Neural cell (in vitro differentiated cells): ENCODE results near the gene KSR2. TPM values are rescaled to one million over a fixed set of nuclear protein-coding genes. Genes with fewer than 3 reads are reported as not detected.

ENCODE experiments used
- H2AFZ ChIP-seq: fragments of 200-600, 300-800 bp; sonication (generic), shearing (Covaris generic); 2 replicates; pipeline ENCODE4 v1.6.0; 2014; ENCODE audit warnings: low read depth, mild to moderate bottlenecking, antibody characterized with exemption, low read length, moderate library complexity
- H3F3A ChIP-seq: fragments of 200-600 bp; shearing (Covaris generic); 2 replicates; pipeline ENCODE4 v1.6.1; 2016; ENCODE audit warnings: mild to moderate bottlenecking, moderate library complexity, mixed read lengths, antibody characterized with exemption, low read length; ENCODE audit not compliant: insufficient read depth, poor library complexity, severe bottlenecking
- H3K27ac ChIP-seq: fragments of 200-600, 300-800 bp; sonication (generic), shearing (Covaris generic); 2 replicates; pipeline ENCODE4 v1.5.1; 2014; ENCODE audit warnings: mild to moderate bottlenecking, low read length, moderate library complexity
- H3K27me3 ChIP-seq: fragments of 300-800, 200-600 bp; sonication (generic), shearing (Covaris generic); 2 replicates; pipeline ENCODE4 v1.6.0; 2014; ENCODE audit warnings: mild to moderate bottlenecking, low read depth, low read length, moderate library complexity; ENCODE audit not compliant: insufficient read depth
- H3K36me3 ChIP-seq: fragments of 300-800, 200-600 bp; sonication (generic), shearing (Covaris generic); 2 replicates; pipeline ENCODE4 v1.5.1; 2014; ENCODE audit warnings: mild to moderate bottlenecking, antibody characterized with exemption, low read length, moderate library complexity; ENCODE audit not compliant: insufficient read depth
- H3K4me2 ChIP-seq: fragments of 300-800, 200-600 bp; sonication (generic), shearing (Covaris generic); 2 replicates; pipeline ENCODE4 v1.6.0; 2014; ENCODE audit warnings: mild to moderate bottlenecking, low read length
- H3K4me3 ChIP-seq: fragments of 300-800, 200-600 bp; sonication (generic), shearing (Covaris generic); 2 replicates; pipeline ENCODE4 v1.5.1; 2014; ENCODE audit warnings: mild to moderate bottlenecking, low read length, moderate library complexity
- H3K79me2 ChIP-seq: fragments of 200-600 bp; shearing (Covaris generic); replicated peaks from 2 replicates; pipeline ENCODE4 v1.6.0; 2014; ENCODE audit warnings: mild to moderate bottlenecking, low read length, moderate library complexity; ENCODE audit not compliant: insufficient read depth
- H3K9ac ChIP-seq: fragments of 300-800, 200-600 bp; sonication (generic), shearing (Covaris generic); 2 replicates; pipeline ENCODE4 v1.6.1; 2016; ENCODE audit warnings: mild to moderate bottlenecking, low read length, mixed read lengths
- H3K9me2 ChIP-seq: fragments of 200-600 bp; shearing (Covaris generic); 2 replicates; pipeline ENCODE4 v1.6.1; 2016; ENCODE audit warnings: mild to moderate bottlenecking, low read length, mixed read lengths; ENCODE audit not compliant: insufficient read depth
- H3K9me3 ChIP-seq: fragments of 200-600, 300-800 bp; sonication (generic), shearing (Covaris generic); 2 replicates; pipeline ENCODE4 v1.6.1; 2016; ENCODE audit warnings: mild to moderate bottlenecking, mixed run types, low read length, moderate library complexity, mixed read lengths
- H4K20me1 ChIP-seq: fragments of 200-600 bp; shearing (Covaris generic); 2 replicates; pipeline ENCODE4 v1.6.1; 2016; ENCODE audit warnings: mild to moderate bottlenecking, mixed run types; ENCODE audit not compliant: insufficient read depth
- EP300 ChIP-seq: fragments of 450-650 bp; conservative IDR thresholded peaks from 2 replicates; pipeline ENCODE4 v1.6.1; 2014; ENCODE audit warnings: antibody characterized with exemption, mild to moderate bottlenecking, moderate library complexity; ENCODE audit not compliant: poor library complexity, severe bottlenecking
- EZH2 ChIP-seq: fragments of 200-600, 300-800 bp; shearing (Covaris generic), sonication (generic); IDR thresholded peaks from 2 replicates; pipeline ENCODE4 v1.6.1; 2014; ENCODE audit warnings: antibody characterized with exemption, low read length, borderline replicate concordance, mild to moderate bottlenecking; ENCODE audit not compliant: insufficient read depth, poor library complexity, severe bottlenecking
- MXI1 ChIP-seq: fragments of 450-650 bp; conservative IDR thresholded peaks from 2 replicates; pipeline ENCODE4 v1.6.1; 2014; ENCODE audit warnings: antibody characterized with exemption, mild to moderate bottlenecking; ENCODE audit not compliant: poor library complexity, severe bottlenecking
- POLR2AphosphoS5 ChIP-seq: IDR thresholded peaks from 2 replicates; pipeline ENCODE4 v1.6.1; 2012
- RAD21 ChIP-seq: fragments of 450-650 bp; conservative IDR thresholded peaks from 2 replicates; pipeline ENCODE4 v1.6.1; 2014; ENCODE audit warnings: antibody characterized with exemption, mild to moderate bottlenecking, moderate library complexity
- SMC3 ChIP-seq: fragments of 450-650 bp; conservative IDR thresholded peaks from 2 replicates; pipeline ENCODE4 v1.6.1; 2014; ENCODE audit warnings: antibody characterized with exemption, mild to moderate bottlenecking, moderate library complexity; ENCODE audit not compliant: poor library complexity
- polyA plus RNA-seq: library from polyadenylated mRNA; depleted of rRNA; stranded (reverse); fragments of >200 nt; gene quantifications from 2 replicates; pipeline ENCODE4 v1.2.3, GENCODE V29; 2014
- TF ChIP-seq, protein P1 (sequence below): IDR thresholded peaks from 2 replicates; pipeline ENCODE4 v1.6.1; 2012; ENCODE audit warnings: borderline replicate concordance

Gene KSR2
- polyA plus RNA-seq, 1 donor from 2014 or later: 3.0 TPM

DNA sequence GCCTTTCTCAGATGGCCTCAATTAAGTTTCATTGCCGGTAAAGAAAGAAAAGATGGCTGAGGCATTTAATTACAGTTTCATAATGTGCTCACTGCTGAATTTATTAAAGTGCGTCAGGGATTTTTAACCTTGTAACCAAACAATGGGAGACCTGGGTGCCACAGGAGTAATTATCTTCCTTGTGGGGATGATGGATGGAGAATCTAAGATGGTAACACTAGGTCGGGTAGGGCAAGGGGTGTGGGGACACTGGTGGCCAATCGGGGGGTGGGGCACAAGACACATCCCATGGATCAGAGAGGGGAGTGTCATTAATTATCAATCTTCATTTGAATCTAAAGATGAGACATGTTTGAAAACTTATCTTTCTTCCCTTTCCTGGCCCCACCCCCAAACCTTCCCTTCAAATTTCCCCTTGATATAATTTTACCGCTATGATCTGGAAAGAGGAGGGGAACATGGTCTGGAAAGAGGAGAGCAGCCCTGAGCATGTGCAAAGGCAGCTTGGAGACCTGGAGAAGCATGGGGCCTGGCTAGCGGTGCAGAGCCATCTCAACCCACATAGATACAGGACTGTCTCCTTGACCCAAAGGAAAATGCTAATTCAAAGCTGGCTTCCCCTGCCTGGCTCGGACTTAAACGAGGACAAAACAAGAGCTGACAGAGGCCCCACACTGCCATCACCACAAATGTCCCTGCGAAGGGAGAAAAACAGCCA lies 376.0 kb downstream of the KSR2 start:
- no peak overlapping the region for H3K4me3 ChIP-seq
- H3F3A ChIP-seq: no peaks in the 10 kb centered on the region
- no peaks in the 10 kb centered on the region for H3K27me3 ChIP-seq
- no peaks in the 10 kb centered on the region for H3K36me3 ChIP-seq
- H2AFZ ChIP-seq: no peak overlapping the region
- no peak overlapping the region for H3K4me2 ChIP-seq
- no peaks in the 10 kb centered on the region for H3K9me2 ChIP-seq
- H4K20me1 ChIP-seq: no peaks in the 10 kb centered on the region
- no peaks in the 10 kb centered on the region for H3K9me3 ChIP-seq
- no peak overlapping the region for H3K27ac ChIP-seq
- TF ChIP-seq, protein P1, sequence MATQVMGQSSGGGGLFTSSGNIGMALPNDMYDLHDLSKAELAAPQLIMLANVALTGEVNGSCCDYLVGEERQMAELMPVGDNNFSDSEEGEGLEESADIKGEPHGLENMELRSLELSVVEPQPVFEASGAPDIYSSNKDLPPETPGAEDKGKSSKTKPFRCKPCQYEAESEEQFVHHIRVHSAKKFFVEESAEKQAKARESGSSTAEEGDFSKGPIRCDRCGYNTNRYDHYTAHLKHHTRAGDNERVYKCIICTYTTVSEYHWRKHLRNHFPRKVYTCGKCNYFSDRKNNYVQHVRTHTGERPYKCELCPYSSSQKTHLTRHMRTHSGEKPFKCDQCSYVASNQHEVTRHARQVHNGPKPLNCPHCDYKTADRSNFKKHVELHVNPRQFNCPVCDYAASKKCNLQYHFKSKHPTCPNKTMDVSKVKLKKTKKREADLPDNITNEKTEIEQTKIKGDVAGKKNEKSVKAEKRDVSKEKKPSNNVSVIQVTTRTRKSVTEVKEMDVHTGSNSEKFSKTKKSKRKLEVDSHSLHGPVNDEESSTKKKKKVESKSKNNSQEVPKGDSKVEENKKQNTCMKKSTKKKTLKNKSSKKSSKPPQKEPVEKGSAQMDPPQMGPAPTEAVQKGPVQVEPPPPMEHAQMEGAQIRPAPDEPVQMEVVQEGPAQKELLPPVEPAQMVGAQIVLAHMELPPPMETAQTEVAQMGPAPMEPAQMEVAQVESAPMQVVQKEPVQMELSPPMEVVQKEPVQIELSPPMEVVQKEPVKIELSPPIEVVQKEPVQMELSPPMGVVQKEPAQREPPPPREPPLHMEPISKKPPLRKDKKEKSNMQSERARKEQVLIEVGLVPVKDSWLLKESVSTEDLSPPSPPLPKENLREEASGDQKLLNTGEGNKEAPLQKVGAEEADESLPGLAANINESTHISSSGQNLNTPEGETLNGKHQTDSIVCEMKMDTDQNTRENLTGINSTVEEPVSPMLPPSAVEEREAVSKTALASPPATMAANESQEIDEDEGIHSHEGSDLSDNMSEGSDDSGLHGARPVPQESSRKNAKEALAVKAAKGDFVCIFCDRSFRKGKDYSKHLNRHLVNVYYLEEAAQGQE: no peak
- TF ChIP-seq RAD21 (no peak), EP300 (no peak), SMC3 (no peak)
- no peak overlapping the region for H3K9ac ChIP-seq
- no peaks in the 10 kb centered on the region for H3K79me2 ChIP-seq

DNA sequence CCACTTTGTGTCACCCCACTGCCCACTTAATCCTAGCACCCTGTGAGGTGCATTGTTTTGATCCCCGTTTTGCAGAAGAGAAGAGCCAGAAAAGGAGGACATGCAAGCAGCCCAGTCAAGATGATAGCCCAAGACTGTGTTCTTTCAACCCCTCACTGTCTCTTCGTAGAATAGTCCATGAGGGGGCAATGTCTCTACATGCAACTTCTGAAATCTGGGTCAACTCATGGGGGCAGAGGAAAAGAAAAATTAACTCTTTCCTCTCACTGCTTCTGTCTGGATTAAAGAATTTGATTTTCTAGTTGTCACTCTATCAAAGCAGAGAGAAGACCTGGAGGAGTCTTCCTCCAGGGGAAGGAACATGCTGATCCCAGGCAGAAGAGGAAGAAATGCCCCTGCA lies 377.8 kb downstream of the KSR2 start:
- Histone ChIP-seq H3K4me2 (no peak overlapping the region), H3K9me2 (no peaks in the 10 kb centered on the region), H3F3A (no peaks in the 10 kb centered on the region), H4K20me1 (no peaks in the 10 kb centered on the region), H3K9me3 (no peaks in the 10 kb centered on the region), H3K4me3 (no peak overlapping the region), H3K27me3 (no peaks in the 10 kb centered on the region), H3K79me2 (no peaks in the 10 kb centered on the region), H2AFZ (no peak overlapping the region), H3K9ac (no peak overlapping the region), H3K27ac (no peak overlapping the region), H3K36me3 (no peaks in the 10 kb centered on the region)
- TF ChIP-seq EZH2: no peak

DNA sequence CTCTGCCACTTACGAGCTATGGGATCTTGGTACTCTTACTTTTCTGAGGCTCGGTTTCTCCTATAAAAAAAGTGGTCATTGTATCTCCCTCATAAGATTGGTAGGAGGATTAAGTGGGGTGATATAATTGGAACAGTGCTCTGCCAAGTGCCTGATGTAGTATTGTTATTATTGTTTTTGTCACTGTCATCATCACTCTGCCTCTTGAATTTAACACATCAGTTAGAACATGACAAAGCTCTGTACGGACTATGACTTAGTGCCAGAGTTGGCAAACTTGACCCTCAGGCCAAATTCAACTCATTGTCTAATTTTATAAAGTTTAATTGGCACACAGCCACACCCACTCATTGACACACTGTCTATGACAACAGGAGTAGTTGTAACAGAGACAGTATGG lies 378.4 kb downstream of the KSR2 start:
- Histone ChIP-seq H3F3A (no peaks in the 10 kb centered on the region), H3K4me2 (no peak overlapping the region), H3K4me3 (no peak overlapping the region), H3K36me3 (no peaks in the 10 kb centered on the region), H3K27ac (no peak overlapping the region), H3K9me2 (no peaks in the 10 kb centered on the region), H3K9me3 (no peaks in the 10 kb centered on the region), H3K79me2 (no peaks in the 10 kb centered on the region), H2AFZ (no peak overlapping the region), H3K27me3 (no peaks in the 10 kb centered on the region), H4K20me1 (no peaks in the 10 kb centered on the region), H3K9ac (no peak overlapping the region)
- TF ChIP-seq, protein P1: no peak
- TF ChIP-seq RAD21 (no peak), POLR2AphosphoS5 (no peak), MXI1 (no peak), EP300 (no peak)
